Measurements from ENCODE around the gene NPSR1.
A peak's percentile ranks its signal among the peaks of the same experiment; 100 is the strongest.
"Not testable (repeated sequence)": the region's sequence is repeated elsewhere in the genome, so short reads cannot be mapped to it uniquely, and the experiment has no call there.

NPSR1 gene

GRCh38 chr7:34657632-34658268, at the start of gene NPSR1:
Gene NPSR1 (plus strand): TSS chr7:34658218. CDS start chr7:34658413, 195 bp downstream.
- no peak for DNase-seq

- DNase-seq, result no peak
Observed at GRCh38 chr7:34612661-34613060, 45.4 kb upstream of the NPSR1 start.

GRCh38 chr7:34620425-34620824, 37.6 kb upstream of the NPSR1 start:
- no peak for DNase-seq

GRCh38 chr7:34622182-34622581, 35.8 kb upstream of the NPSR1 start:
- DNase-seq, result no peak

- no peak for DNase-seq
Observed at GRCh38 chr7:34622771-34623250, 35.2 kb upstream of the NPSR1 start.

GRCh38 chr7:34628618-34629017, 29.4 kb upstream of the NPSR1 start:
- DNase-seq, result not testable (repeated sequence)

GRCh38 chr7:34652809-34653208, 5.2 kb upstream of the NPSR1 start:
- no peak for DNase-seq

GRCh38 chr7:34653787-34654186, 4.2 kb upstream of the NPSR1 start:
- no peak for DNase-seq

- no peak for DNase-seq
Observed at GRCh38 chr7:34655384-34655783, 2.6 kb upstream of the NPSR1 start.

- DNase-seq, result no peak
Observed at GRCh38 chr7:34656041-34656440, 2.0 kb upstream of the NPSR1 start.

- DNase-seq, result no peak
Observed at GRCh38 chr7:34659472-34660075, 1.6 kb downstream of the NPSR1 start.

GRCh38 chr7:34662058-34662708, 4.2 kb downstream of the NPSR1 start:
- DNase-seq, result no peak

- no peak for DNase-seq
Observed at GRCh38 chr7:34664755-34665154, 6.7 kb downstream of the NPSR1 start.

GRCh38 chr7:34672430-34672829, 14.4 kb downstream of the NPSR1 start:
- DNase-seq, result no peak

- DNase-seq, result no peak
Observed at GRCh38 chr7:34673066-34673465, 15.0 kb downstream of the NPSR1 start.

GRCh38 chr7:34675749-34676374, 17.8 kb downstream of the NPSR1 start:
- DNase-seq, result peak; percentile 36

- no peak for DNase-seq
Observed at GRCh38 chr7:34677491-34677890, 19.5 kb downstream of the NPSR1 start.

GRCh38 chr7:34687529-34687928, 29.5 kb downstream of the NPSR1 start:
- no peak for DNase-seq

GRCh38 chr7:34696415-34696814, 38.4 kb downstream of the NPSR1 start:
- no peak for DNase-seq

- DNase-seq, result no peak
Observed at GRCh38 chr7:34709771-34710170, 51.8 kb downstream of the NPSR1 start.

- no peak for DNase-seq
Observed at GRCh38 chr7:34718867-34719266, 60.8 kb downstream of the NPSR1 start.

- no peak for DNase-seq
Observed at GRCh38 chr7:34719636-34720035, 61.6 kb downstream of the NPSR1 start.

- DNase-seq, result no peak
Observed at GRCh38 chr7:34720289-34720688, 62.3 kb downstream of the NPSR1 start.

- DNase-seq, result no peak
Observed at GRCh38 chr7:34723338-34723737, 65.3 kb downstream of the NPSR1 start.
